ENCODE results near the gene ZFAND6.
A peak's percentile ranks its signal among the peaks of the same experiment; 100 is the strongest.

ZFAND6 gene

DNA sequence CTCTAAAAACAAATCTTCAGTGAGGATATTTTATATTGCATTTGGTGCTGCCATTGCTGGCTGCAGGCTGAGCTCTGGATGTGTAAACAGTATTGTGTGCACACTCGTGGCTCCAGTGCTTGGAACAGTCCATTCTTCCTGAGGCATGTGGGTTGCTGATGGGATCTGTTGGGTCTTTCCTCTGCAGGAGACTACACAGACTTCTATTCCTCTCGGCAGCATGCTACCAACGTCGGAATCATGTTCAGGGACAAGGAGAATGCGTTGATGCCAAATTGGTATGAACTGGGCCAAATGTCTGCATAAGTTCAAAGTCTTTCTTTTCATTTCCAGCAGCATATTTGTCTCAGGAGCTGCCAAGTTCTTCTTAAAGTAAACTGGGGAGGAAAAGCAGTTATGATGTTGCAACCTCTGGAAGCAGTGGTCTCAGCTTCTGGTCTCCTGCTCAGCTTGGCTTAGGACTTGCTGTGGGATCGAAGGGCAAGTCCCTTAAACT is 102.6 kb downstream of the ZFAND6 start:
- H3K4me3 ChIP-seq (replicated peaks in 1 of 2; ENCODE audit: low read depth in 2 of 2, low read length in 2 of 2): no peak overlapping the region
- peak in 1 of 2 donors; percentile 87 for DNase-seq (ENCODE audit: low read depth in 2 of 2)
- no peak for TF ChIP-seq CTCF (IDR thresholded peaks at IDR 0.05; ENCODE audit: low read depth, low read length)

DNA sequence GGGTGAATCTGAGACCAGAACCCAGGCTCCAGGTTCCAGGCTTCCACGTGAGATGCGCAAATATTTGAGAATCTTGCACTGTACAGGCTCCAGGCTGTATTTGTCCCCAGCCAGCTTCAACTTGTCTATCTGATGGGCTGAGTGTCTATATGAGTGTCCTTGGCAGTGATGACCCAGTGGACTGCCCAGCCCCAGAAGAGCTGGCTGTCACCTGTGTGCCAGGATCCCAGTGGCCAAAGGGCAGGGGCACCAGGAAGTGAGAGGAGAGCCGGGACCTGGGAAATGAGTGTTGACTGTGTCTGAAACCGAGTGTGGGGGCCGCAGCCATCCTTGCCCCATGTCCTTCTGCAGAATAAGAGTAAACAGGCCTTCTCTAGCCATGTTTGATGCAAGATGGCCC is 103.7 kb downstream of the ZFAND6 start:
- DNase-seq (ENCODE audit: low read depth in 2 of 2): no peak
- TF ChIP-seq CTCF (IDR thresholded peaks at IDR 0.05; ENCODE audit: low read depth, low read length): no peak
- no peak overlapping the region for H3K4me3 ChIP-seq (replicated peaks in 1 of 2; ENCODE audit: low read depth in 2 of 2, low read length in 2 of 2)

- no peak for TF ChIP-seq CTCF (IDR thresholded peaks at IDR 0.05; ENCODE audit: low read depth, low read length)
- no peak for DNase-seq (ENCODE audit: low read depth in 2 of 2)
- H3K4me3 ChIP-seq (replicated peaks in 1 of 2; ENCODE audit: low read depth in 2 of 2, low read length in 2 of 2): no peak overlapping the region
Observed at GRCh38 chr15:80163897-80164296, 104.4 kb downstream of the ZFAND6 start.

- no peak for TF ChIP-seq CTCF (IDR thresholded peaks at IDR 0.05; ENCODE audit: low read depth, low read length)
- H3K4me3 ChIP-seq (replicated peaks in 1 of 2; ENCODE audit: low read depth in 2 of 2, low read length in 2 of 2): no peak overlapping the region
- no peak for DNase-seq (ENCODE audit: low read depth in 2 of 2)
Observed at GRCh38 chr15:80167936-80168335, 108.5 kb downstream of the ZFAND6 start.

- DNase-seq (ENCODE audit: low read depth in 2 of 2): no peak
- TF ChIP-seq CTCF (IDR thresholded peaks at IDR 0.05; ENCODE audit: low read depth, low read length): no peak
- no peak overlapping the region for H3K4me3 ChIP-seq (replicated peaks in 1 of 2; ENCODE audit: low read depth in 2 of 2, low read length in 2 of 2)
Observed at GRCh38 chr15:80168421-80168820, 108.9 kb downstream of the ZFAND6 start.

DNA sequence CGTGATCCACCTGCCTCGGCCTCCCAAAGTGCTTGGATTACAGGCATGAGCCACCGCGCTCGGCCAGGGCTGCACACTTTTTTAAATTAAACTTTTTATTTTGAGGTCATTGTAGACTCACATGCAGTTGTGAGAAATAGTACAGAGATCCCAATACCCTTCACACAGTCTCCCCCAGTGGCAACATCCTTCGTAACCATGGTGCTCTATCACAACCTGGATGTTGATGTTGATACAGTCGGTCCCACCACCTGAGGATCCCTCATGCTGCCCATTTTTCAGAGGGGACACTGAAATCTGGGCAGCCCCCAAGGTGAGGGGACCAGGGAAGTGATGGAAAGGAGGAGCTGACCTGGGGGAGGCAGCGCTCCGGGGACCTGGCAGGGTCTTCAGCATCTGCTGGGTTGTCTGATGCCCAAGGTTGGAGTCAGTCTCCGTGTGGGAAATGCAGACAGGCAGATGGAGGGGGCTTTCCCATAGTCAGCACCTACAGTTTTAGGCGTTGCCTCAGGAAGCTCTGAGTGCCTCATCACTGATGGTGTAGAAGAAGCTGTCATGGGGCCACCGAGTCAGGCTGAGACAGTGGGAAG is 110.4 kb downstream of the ZFAND6 start:
- DNase-seq (ENCODE audit: low read depth in 2 of 2): no peak
- TF ChIP-seq CTCF (IDR thresholded peaks at IDR 0.05; ENCODE audit: low read depth, low read length): no peak
- no peak overlapping the region for H3K4me3 ChIP-seq (replicated peaks in 1 of 2; ENCODE audit: low read depth in 2 of 2, low read length in 2 of 2)

- no peak overlapping the region for H3K4me3 ChIP-seq (replicated peaks in 1 of 2; ENCODE audit: low read depth in 2 of 2, low read length in 2 of 2)
- no peak for TF ChIP-seq CTCF (IDR thresholded peaks at IDR 0.05; ENCODE audit: low read depth, low read length)
- DNase-seq (ENCODE audit: low read depth in 2 of 2): no peak
Observed at GRCh38 chr15:80170596-80170995, 111.1 kb downstream of the ZFAND6 start.

Measured in cardiac fibroblast (primary cell).